ENCODE results near the gene BRMS1L. TPM values are rescaled to one million over a fixed set of nuclear protein-coding genes. Genes with fewer than 3 reads are reported as not detected.

Gene BRMS1L
- total RNA-seq, 1 donor from 2014 or later = 13.1 TPM

GRCh38 chr14:35879151-35879648 is 53.1 kb downstream of the BRMS1L start:
- Mint-ChIP-seq H3K27ac (no peak overlapping the region), H3K4me1 (ENCODE audit: low read depth) (peaks cover 2% of the 10 kb centered on the region), H3K27me3 (no peaks in the 10 kb centered on the region), H3K36me3 (ENCODE audit: insufficient read depth) (peaks cover 2% of the 10 kb centered on the region), H3K9me3 (ENCODE audit: low read depth) (no peaks in the 10 kb centered on the region), H3K4me3 (ENCODE audit: low read depth) (no peak overlapping the region)
- no peak for DNase-seq (ENCODE audit: low spot score, unreplicated experiment)
- no peak for TF ChIP-seq CTCF (IDR thresholded peaks at IDR 0.05; ENCODE audit: unreplicated experiment)

DNA sequence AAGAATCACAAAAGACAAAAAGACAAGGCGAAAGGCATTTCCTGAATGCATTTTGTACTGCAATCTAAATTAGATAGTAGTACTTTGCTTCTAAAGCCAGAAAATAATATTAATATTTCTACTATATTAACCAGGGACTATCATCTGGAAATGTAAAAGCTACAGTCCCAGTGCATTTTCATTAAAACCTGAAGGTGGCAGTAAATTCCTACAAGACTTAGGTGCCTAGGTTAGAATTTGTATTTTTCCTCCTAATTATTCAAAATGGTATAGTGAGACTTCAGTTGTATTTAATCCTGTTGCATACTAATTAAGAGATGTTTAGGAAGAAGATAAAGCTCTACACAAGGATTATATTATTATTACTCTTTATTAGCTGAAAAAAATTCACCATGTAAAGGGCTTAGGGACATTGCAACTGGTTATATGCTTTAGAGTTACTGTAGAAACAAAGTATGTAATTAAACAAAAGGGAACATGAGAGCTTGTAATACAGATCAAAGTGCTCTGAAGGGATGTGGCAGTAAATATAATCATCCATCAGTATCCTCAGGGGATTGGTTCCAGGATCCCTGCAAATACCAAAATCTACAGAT is 53.6 kb downstream of the BRMS1L start:
- H3K27ac Mint-ChIP-seq = no peak overlapping the region

DNA sequence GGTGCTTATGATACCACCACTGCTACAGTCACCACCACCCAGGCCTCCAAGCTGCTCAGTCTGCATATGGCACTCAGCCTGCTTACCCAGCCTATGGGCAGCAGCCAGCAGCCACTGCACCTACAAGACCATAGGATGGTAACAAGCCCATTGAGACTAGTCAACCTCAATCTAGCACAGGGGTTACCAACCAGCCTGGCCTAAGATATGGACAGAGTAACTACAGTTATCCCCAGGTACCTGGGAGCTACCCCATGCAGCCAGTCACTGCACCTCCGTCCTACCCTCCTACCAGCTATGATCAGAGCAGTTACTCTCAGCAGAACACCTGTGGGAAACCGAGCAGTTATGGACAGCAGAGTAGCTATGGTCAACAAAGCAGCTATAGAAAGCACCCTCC is 55.1 kb downstream of the BRMS1L start:
- Mint-ChIP-seq H3K4me3 (ENCODE audit: low read depth) (no peak overlapping the region), H3K27me3 (no peaks in the 10 kb centered on the region), H3K36me3 (ENCODE audit: insufficient read depth) (peaks cover 1% of the 10 kb centered on the region), H3K9me3 (ENCODE audit: low read depth) (no peaks in the 10 kb centered on the region), H3K27ac (no peak overlapping the region), H3K4me1 (ENCODE audit: low read depth) (peaks cover 2% of the 10 kb centered on the region)
- TF ChIP-seq CTCF (IDR thresholded peaks at IDR 0.05; ENCODE audit: unreplicated experiment) = no peak
- no peak for DNase-seq (ENCODE audit: low spot score, unreplicated experiment)

More for the DNA sequence above, 53.6 kb downstream of the BRMS1L start:
- Mint-ChIP-seq H3K36me3 (ENCODE audit: insufficient read depth) (peaks cover 2% of the 10 kb centered on the region), H3K4me3 (ENCODE audit: low read depth) (no peak overlapping the region), H3K4me1 (ENCODE audit: low read depth) (peaks cover 2% of the 10 kb centered on the region), H3K27me3 (no peaks in the 10 kb centered on the region), H3K9me3 (ENCODE audit: low read depth) (no peaks in the 10 kb centered on the region)
- TF ChIP-seq CTCF (IDR thresholded peaks at IDR 0.05; ENCODE audit: unreplicated experiment) = peak; percentile 61
- DNase-seq (ENCODE audit: low spot score, unreplicated experiment) = no peak

DNA sequence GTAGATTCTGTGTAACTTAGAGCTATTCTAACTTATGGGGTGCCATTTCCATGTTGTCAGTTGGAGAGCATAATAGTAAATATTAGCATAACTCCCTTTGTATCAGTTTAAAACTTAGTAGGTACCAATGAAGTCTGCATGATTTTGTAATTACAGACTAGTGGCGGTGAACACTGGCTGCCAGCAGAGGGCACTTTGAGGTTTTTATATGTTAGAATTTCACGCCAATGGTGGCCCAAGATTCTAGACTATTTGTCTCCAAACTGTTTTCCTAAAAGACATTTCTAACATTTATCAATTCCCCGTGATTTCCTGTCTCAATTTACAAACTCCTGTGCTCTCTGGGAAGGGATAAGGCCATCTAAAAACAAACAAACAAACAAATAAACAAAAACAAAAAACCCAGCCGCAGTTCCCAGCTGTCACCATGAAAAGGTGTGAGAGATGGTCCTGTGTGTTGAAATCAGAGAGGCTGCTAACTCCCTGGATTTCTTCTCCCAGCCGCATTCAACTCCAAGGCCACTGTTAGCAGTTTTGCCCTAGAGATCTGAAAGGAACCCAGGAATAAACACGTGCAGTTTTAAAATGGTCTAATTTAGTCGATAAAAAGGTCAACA is 57.6 kb downstream of the BRMS1L start:
- no peaks in the 10 kb centered on the region for H3K9me3 Mint-ChIP-seq (ENCODE audit: low read depth)
- TF ChIP-seq CTCF (IDR thresholded peaks at IDR 0.05; ENCODE audit: unreplicated experiment) = peak; percentile 79

DNA sequence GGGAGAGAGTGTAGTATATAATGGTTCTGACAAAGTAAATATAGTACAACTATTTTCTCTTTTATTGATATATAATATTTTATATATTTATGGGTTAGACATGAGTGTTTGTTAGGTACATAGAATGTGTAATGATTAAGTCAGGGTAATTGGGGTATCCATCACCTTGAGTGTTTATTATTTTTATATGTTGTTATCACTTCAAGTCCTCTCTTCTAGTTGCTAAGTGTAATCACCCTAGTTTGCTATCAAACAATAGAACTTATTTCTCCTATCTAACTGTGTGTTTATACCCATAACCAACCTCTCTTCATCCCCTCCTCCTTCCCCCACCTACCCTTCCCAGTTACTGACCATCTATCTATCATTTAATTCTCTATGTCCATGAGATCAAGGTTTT is 64.2 kb downstream of the BRMS1L start:
- H3K36me3 Mint-ChIP-seq (ENCODE audit: insufficient read depth) = peaks cover 5% of the 10 kb centered on the region
- TF ChIP-seq CTCF (IDR thresholded peaks at IDR 0.05; ENCODE audit: unreplicated experiment) = no peak
- H3K4me1 Mint-ChIP-seq (ENCODE audit: low read depth) = no peaks in the 10 kb centered on the region
- peaks cover 19% of the 10 kb centered on the region for H3K9me3 Mint-ChIP-seq (ENCODE audit: low read depth)
- peaks cover 4% of the 10 kb centered on the region for H3K27me3 Mint-ChIP-seq
- no peak overlapping the region for H3K4me3 Mint-ChIP-seq (ENCODE audit: low read depth)
- DNase-seq (ENCODE audit: low spot score, unreplicated experiment) = no peak
- no peak overlapping the region for H3K27ac Mint-ChIP-seq

More for the DNA sequence above, 57.6 kb downstream of the BRMS1L start:
- no peak for DNase-seq (ENCODE audit: low spot score, unreplicated experiment)
- Mint-ChIP-seq H3K27ac (no peak overlapping the region), H3K4me1 (ENCODE audit: low read depth) (no peaks in the 10 kb centered on the region), H3K36me3 (ENCODE audit: insufficient read depth) (no peaks in the 10 kb centered on the region), H3K4me3 (ENCODE audit: low read depth) (no peak overlapping the region), H3K27me3 (peaks cover 4% of the 10 kb centered on the region)
